HCEC 1CT (cell line): ENCODE results near the gene TCEAL5.
A peak's percentile ranks its signal among the peaks of the same experiment; 100 is the strongest.
"Not testable (repeated sequence)": the region's sequence is repeated elsewhere in the genome, so short reads cannot be mapped to it uniquely, and the experiment has no call there.

Experiments
- DNase-seq: peaks from one replicate; pipeline ENCODE4 v3.0.0-alpha.2; 2017

TCEAL5 gene

DNA sequence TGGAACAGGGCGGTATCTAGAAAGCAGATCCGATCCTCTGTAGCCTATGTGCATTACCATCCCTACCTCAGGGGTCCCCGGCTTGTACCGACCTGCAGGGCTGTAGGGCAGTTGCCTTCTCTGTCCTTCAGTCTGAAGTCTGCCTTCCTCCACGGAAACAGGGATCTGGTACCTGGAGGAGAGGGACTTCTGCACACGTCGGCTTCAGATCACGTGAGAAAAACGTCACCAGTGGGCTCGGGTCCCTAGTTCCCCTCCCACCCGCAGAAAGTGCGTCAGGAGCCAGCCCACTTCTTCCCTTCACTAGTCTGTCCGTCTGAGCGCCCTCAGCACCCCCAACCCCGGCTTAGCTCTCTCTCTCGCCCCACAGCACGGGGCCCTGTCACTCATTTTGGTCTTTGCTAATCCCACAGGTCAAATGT lies at the start of gene TCEAL5:
TCEAL5 (minus strand) TSS at position 170 of the 422 bp plus-strand sequence. CDS start 2,187 bp downstream, outside the sequence.
- no peak for DNase-seq

DNA sequence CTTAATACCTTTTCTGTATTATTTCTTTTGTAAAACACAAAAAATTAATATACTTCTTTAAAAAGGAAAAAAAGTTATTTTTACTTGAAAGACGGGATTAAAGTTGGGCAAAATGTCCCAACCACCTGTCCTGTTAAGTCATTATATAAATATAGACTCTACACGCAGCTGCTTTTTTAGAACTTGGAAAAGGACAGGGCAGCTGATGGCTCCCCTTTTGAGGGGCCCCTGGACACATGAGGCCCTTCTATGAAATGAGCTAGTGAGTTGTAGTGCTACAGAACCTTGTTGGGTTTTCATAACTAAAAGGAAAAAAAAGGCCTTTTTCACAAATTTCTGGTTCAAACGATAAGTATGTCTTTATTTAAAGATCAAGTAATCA lies 34.8 kb upstream of the TCEAL5 start:
- DNase-seq, result no peak

DNA sequence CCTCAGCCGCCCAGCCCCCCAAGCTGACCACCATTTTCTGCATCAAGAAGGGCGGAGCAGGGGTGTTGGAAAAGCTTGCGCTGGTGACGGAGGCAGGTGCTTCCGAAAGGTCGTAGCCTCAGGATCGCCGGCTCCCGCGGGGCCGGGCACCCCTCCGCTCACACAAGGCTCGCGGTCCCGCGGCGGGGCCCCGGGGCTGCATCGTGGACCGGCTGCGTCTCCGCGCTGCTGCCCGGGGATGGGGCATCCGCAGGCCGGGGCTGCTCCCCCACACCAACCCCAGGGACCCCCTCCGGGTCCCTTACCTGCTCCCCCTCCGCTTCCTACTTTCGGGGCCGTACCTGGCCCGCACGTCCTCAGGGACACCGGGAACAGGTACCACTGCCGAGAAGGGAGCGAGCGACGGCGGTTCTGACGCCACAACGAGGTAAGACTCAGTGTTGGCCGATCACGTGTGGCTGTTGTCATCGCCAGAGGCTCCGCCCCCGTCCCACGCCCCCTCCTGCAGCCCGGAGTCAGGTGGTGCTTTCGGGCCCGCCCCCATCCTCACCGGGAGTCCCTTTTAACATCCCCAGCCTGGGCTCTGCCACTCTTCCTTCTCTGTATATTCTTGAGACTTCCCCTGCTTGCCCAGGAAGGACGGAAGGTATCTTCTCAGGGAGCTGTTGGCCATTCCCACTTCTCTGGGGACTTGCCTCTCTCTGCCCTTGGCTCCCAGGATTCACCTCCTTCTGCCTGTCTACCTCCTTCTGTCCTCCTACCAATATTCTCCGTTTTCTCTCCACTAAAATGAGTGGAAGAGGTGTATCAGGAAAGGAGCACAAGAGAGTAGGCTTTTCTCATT lies 34.2 kb upstream of the TCEAL5 start, which contains the start of gene BEX2:
BEX2 (minus strand) TSS at position 436 of the 844 bp plus-strand sequence. CDS start 1,014 bp downstream, outside the sequence.
- DNase-seq, result no peak

DNA sequence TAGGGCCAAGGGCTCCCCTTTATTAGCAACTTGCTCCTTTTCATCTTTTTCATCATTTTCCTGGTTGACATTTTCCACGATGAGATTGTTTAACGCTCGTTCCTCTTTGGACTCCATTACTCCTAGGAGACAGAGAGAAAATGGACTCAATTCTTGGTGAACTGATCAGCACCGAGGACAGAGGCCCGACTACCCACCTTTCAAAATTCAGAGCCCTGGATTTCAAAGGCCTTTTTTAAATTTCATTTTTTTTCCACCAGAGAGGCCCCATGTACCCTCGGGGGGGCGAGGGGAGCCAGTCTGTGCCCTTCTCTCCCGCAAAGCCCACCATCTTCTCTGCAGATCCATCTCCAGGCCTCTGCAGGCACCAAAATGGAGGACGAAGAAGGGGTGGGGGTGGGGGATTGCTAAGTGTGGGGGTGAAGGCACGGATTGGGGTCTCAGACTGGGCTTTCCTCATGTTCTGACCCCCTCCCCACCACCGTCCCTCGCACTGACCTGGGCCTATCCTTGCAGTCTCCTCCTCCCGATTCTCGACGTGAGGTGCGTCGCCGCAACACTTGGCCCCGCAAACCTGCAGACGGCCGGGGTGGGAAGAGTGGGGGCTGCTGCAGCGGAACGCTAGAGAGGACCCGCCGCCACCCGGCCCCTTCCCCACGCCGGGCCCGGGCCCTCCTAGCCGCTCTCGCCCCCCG lies 33.5 kb upstream of the TCEAL5 start:
- DNase-seq, result no peak

- DNase-seq, result not testable (repeated sequence)
Measured at GRCh38 chrX:103305666-103306065, 29.1 kb upstream of the TCEAL5 start.

DNA sequence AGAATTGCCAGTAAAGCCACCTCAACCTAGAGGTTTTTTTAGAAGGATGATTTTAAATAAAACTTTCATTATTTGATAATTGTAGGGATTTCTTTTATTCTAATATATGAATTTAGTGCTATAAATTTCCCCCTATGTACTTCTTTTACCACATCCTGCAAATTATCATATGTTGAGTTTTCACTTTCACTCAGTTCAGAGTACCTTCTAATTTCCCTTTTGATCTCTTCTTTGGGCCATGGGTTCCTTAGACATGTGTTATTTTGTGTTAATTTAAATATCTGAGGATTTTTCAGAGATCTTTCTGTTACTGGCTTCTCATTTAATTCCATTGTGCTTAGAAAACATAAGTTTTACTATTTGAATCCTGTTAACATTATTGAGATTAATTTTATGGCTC lies 28.2 kb upstream of the TCEAL5 start:
- no peak for DNase-seq

DNA sequence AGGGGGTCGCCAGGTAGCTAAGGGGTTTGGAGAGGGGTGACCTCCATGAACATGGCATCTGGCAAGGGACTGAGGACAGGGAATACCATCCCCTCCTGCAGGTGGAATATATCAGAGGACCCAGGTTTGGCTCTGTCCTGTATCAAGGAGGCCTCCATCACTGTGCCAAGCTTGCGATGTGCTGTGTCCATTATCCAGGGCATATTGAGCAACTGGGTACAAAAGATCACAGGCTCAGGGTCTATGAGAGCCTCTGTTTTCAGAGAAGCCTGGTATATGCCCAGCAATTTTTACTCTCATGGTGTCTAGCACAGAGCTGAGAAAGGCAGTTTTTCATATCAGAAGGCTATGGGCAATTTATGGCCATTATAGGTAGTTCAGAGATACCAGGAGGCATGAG lies 16.6 kb upstream of the TCEAL5 start:
- no peak for DNase-seq

DNA sequence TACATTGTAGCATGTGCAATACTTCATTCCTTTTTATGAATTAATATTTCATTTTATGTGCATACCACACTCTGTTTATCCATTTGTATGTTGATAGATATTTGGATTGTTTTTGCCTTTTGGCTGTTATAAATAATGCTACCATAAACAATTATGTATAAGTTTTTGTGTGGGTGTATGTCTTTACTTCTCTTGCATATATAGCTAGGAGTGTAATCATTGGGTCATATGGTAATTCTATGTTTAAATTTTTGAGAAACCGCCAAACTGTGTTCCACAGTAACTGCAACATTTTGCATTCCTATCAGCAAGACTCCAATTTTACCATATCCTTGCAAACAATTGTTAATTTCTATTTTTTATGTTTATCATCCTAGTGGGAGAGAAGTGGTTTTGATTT lies 3.1 kb upstream of the TCEAL5 start:
- no peak for DNase-seq

GRCh38 chrX:103275947-103276567 lies 493 bp downstream of the TCEAL5 start:
- no peak for DNase-seq

- DNase-seq, result no peak
Measured at GRCh38 chrX:103274284-103274683, 2.3 kb downstream of the TCEAL5 start.

GRCh38 chrX:103258275-103258674 lies 18.3 kb downstream of the TCEAL5 start:
- DNase-seq, result no peak

- DNase-seq, result no peak
Measured at GRCh38 chrX:103256651-103257050, 19.9 kb downstream of the TCEAL5 start.

- DNase-seq, result peak; percentile 58
Measured at GRCh38 chrX:103254921-103255493, 21.5 kb downstream of the TCEAL5 start, which contains the start of gene TCEAL8. Gene TCEAL8, minus strand, starts transcription at chrX:103255155. Its CDS starts 1,176 bp downstream, at chrX:103253979.

DNA sequence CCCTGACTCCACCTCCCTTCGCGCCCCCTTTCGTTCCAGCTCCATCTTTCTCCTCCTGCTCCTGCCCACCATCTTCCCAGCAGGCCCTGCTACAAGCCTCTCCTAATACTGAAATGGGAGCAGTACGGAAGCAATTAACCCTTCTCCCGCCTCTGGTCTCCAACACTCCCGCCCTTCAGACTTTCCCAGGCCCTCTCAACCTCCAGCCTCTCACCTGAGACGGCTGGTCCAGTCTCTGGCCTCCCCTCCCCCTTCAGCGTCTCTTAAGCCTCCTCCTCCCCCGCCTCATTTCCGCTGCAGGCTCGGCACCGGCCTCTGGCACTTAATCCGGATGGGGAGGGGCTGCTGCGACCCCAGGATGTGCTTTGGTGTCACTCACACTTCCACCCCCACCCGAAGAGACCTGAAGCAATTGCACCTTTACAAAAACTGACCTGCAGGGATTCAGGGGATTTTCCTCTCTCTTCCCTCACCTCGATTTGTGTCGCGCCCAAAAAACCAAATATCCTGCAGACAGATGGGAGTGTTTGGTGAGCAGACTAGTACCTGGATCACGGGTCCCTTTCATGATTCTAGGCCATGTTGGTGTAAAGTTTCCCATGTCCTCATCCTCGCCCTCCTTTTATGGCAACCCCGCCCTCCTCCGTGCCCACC lies 22.3 kb downstream of the TCEAL5 start:
- DNase-seq, result peak; percentile 18

DNA sequence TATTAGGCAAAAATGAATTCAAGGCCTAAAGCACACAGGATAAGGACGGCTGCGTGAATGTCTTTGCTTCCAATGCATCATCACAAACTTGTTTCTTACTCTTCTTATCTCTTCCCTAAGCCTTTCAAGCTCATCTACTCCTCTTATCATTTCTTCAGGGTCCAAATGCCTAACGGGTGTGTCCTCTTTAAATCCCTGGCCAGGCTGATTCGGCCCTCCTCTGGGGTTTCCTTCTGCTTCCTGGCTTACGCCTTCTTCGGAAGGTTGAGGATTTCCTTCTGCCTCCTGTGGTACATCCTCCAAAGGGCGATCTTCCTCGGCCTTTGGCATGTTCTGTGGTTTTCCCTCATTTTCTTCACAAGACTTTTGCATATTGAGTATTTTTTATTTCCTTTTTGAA lies 22.9 kb downstream of the TCEAL5 start:
- DNase-seq, result no peak

DNA sequence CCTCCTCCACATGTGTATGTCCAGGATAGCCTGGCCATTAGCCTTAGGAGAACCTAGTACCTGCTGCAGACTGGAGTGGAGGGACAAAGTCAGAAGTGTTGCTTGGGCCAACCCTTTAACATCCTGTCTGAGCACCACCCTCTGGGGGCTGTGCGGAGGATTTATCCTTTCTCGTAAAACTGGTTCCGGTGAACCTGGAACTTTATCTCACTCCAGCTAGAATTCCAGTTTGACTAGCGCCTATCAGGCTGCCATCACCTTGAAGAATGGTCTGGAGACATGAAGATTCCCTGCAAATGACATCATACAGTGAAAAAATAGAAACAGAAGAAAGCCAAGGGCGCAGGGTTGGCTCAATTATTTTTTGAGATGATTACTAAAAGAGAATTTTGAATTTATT lies 25.6 kb downstream of the TCEAL5 start:
- DNase-seq, result no peak

- DNase-seq, result no peak
Measured at GRCh38 chrX:103249805-103250204, 26.7 kb downstream of the TCEAL5 start.

DNA sequence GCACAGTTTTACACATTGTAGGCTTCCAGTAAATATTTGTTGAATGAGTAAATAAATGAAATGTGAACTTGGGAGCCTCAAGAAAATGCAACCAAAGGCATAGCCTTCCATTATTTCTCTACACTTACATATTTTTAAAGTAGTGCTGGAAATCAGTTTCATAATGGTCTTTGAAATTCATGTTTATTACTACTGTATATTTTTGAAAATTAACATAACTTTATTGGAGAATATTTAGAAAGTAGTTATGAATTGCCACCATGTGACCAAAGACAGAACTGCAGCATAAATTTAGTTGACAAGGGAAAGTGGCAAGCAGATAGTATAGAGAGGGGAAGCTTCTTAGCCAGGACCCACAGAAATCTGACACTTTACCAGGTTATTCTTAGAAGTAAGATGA lies 28.0 kb downstream of the TCEAL5 start:
- peak; percentile 3 for DNase-seq

GRCh38 chrX:103240155-103240554 lies 36.4 kb downstream of the TCEAL5 start:
- no peak for DNase-seq

DNA sequence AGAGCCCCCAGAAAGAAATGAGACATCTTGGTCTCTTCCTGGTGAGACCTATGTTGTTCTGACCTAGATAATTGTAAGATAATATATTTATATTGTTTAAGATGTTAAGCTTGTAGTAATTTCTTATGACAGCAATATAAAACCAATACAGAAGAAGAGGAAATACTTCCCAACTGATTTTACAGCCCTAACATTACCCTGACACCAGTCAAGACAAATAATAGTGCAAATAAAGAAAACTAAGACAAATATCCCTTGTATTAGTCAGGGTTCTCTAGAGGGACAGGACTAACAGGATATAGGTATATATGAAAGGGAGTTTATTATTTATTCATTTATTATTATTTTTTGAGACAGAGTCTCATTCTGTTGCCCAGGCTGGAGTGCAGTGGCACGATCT lies 40.3 kb downstream of the TCEAL5 start:
- DNase-seq, result no peak

GRCh38 chrX:103235608-103236007 lies 40.9 kb downstream of the TCEAL5 start:
- DNase-seq, result not testable (repeated sequence)

- DNase-seq, result no peak
Measured at GRCh38 chrX:103234869-103235268, 41.7 kb downstream of the TCEAL5 start.

GRCh38 chrX:103233263-103233662 lies 43.3 kb downstream of the TCEAL5 start:
- DNase-seq, result no peak
